H1 (cell line): Measurements from ENCODE around the gene TRAF3IP1. TPM values are rescaled to one million over a fixed set of nuclear protein-coding genes. Genes with fewer than 3 reads are reported as not detected.

Source experiments
- FOSL1 ChIP-seq: IDR thresholded peaks from 2 replicates; pipeline ENCODE4 v1.6.1; 2011; ENCODE audit warnings: mild to moderate bottlenecking, low read depth, low read length, moderate library complexity; ENCODE audit not compliant: insufficient read depth
- SIX5 ChIP-seq: IDR thresholded peaks from 2 replicates; pipeline ENCODE4 v1.6.1; 2011; ENCODE audit warnings: mild to moderate bottlenecking, low read depth, low read length
- YY1 ChIP-seq: IDR thresholded peaks from 2 replicates; pipeline ENCODE4 v1.6.1; 2011; ENCODE audit warnings: low read depth, mild to moderate bottlenecking, low read length
- polyA plus RNA-seq, 7 experiments: library from polyadenylated mRNA; depleted of rRNA in 3 of 7; stranded (reverse) in 5 of 7; unstranded in 2 of 7; fragments of >200 nt in 5 of 7; fragments of 200-250 nt in 2 of 7; gene quantifications; 1 replicate in 5 of 7; 2 replicates in 1 of 7; 4 replicates in 1 of 7; pipeline versions ENCODE4 v1.2.1 to v1.2.3, GENCODE V29; 2011 to 2013; ENCODE audit warnings: missing spikeins in 2 of 7, mixed read lengths in 2 of 7
- total RNA-seq: library from RNA; stranded (reverse); fragmentation: NEBNext Ultra II Directional; extraction: Animal tissue kit (Norgen Biotek cat#: 25700); gene quantifications from 2 replicates; pipeline ENCODE4 v1.2.1, GENCODE V29; 2021

Gene TRAF3IP1
- total and polyA plus RNA-seq, 2 of the 8 experiments (the other 6 are each of a cell fraction or from before 2014, with no cell fraction given), result 2.3 to 17.5 TPM

DNA sequence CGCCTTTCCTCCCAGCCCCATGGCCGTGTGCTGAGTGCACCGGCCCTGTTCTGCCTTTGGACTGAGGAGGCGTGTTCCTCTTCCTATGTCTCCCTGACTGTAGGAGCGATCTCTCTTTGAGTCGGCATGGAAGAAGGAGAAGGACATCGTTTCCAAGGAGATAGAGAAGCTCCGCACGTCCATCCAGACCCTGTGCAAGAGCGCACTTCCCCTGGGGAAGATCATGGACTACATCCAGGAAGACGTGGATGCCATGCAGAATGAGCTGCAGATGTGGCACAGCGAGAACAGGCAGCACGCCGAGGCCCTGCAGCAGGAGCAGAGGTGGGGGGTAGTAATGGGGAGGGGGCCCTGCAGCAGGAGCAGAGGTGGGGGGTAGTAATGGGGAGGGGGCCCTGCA is 77.0 kb downstream of the TRAF3IP1 start (continued):
- TF ChIP-seq SIX5 (no peak), FOSL1 (no peak), YY1 (no peak)
